ENCODE data around the gene CTRB1. TPM values are rescaled to one million over a fixed set of nuclear protein-coding genes. Genes with fewer than 3 reads are reported as not detected.

CTRB1 gene
- total and polyA plus RNA-seq, 2 of the 13 experiments (the other 11 are each of a cell fraction or from before 2014, with no cell fraction given) = not detected

- no peak for TF ChIP-seq RERE (CRISPR knock-in tag; IDR thresholded peaks at IDR 0.05; ENCODE audit: low read depth)
- TF ChIP-seq TCF12 (IDR thresholded peaks at IDR 0.05) = no peak
- TF ChIP-seq TCF12 (CRISPR knock-in tag; IDR thresholded peaks at IDR 0.05) = no peak
- TF ChIP-seq KDM5A (IDR thresholded peaks at IDR 0.05; ENCODE audit: borderline replicate concordance, low read length) = 0 out of 2 replicates have a peak, but pooled peaks have one; percentile 41
- no peak for TF ChIP-seq TFDP1 (CRISPR knock-in tag; IDR thresholded peaks at IDR 0.05; ENCODE audit: borderline replicate concordance)
- no peak for TF ChIP-seq ATF7 (IDR thresholded peaks at IDR 0.05)
- TF ChIP-seq ATF7 (CRISPR knock-in tag; IDR thresholded peaks at IDR 0.05) = peak; percentile 38; the same call in 1 of the 2 replicates
- TF ChIP-seq ZNF652 (CRISPR knock-in tag; IDR thresholded peaks at IDR 0.05; ENCODE audit: borderline replicate concordance, low read depth) = no peak
- peak; percentile 67; the same call in 1 of the 2 replicates for TF ChIP-seq GABPB1 (CRISPR knock-in tag; IDR thresholded peaks at IDR 0.05)
- no peak for TF ChIP-seq PAF1 (CRISPR knock-in tag; IDR thresholded peaks at IDR 0.05)
- 0 out of 2 replicates have a peak, but pooled peaks have one; percentile 30 for TF ChIP-seq ZNF572 (CRISPR knock-in tag; IDR thresholded peaks at IDR 0.05)
- TF ChIP-seq FOXK1 (CRISPR knock-in tag; IDR thresholded peaks at IDR 0.05; ENCODE audit: borderline replicate concordance, low read depth) = no peak
- TF ChIP-seq CEBPB (IDR thresholded peaks at IDR 0.05; ENCODE audit: borderline replicate concordance, low read depth, low read length) = no peak
- no peak for TF ChIP-seq ONECUT2 (CRISPR knock-in tag; IDR thresholded peaks at IDR 0.05)
- TF ChIP-seq SRSF1 (optimal IDR thresholded peaks at IDR 0.05; ENCODE audit: low read depth, low read length) = peak; percentile 39
- no peak for TF ChIP-seq ZZZ3 (CRISPR knock-in tag; IDR thresholded peaks at IDR 0.05; ENCODE audit: borderline replicate concordance)
- no peak for TF ChIP-seq SAP130 (CRISPR knock-in tag; IDR thresholded peaks at IDR 0.05; ENCODE audit: low read depth)
- no peak for TF ChIP-seq HHEX (CRISPR knock-in tag; IDR thresholded peaks at IDR 0.05)
- TF ChIP-seq ZNF3 (CRISPR knock-in tag; IDR thresholded peaks at IDR 0.05) = no peak
- TF ChIP-seq TRIM24 (CRISPR knock-in tag; IDR thresholded peaks at IDR 0.05) = no peak
- no peak for TF ChIP-seq PRDM15 (CRISPR knock-in tag; IDR thresholded peaks at IDR 0.05)
Observed at GRCh38 chr16:75264999-75265910, 46.5 kb downstream of the CTRB1 start (continued).
